Activated CD8-positive, alpha-beta memory T cell treated with anti-CD3 and anti-CD28 coated beads, Interleukin-2, amount 50 U/mL, for 4 hours (primary cell): ENCODE measurements around the gene FAM167B.

Experiments used
- DNase-seq: peaks from one replicate; pipeline ENCODE4 v3.0.0-alpha.2; 2020

Gene FAM167B

GRCh38 chr1:32246888-32247273 lies at the start of gene FAM167B:
TSS of gene FAM167B (plus strand) at chr1:32247222. CDS start at chr1:32247422, 200 bp downstream.
- DNase-seq = no peak

DNA sequence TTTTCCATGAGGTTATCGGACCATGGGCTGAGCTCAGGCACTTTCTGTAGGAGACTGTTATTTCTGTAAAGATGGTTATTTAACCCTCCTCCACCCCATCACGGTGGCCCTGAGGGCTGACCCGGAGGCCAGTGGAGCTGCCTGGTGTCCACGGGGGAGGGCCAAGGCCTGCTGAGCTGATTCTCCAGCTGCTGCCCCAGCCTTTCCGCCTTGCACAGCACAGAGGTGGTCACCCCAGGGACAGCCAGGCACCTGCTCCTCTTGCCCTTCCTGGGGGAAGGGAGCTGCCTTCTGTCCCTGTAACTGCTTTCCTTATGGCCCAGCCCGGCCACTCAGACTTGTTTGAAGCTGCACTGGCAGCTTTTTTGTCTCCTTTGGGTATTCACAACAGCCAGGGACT lies 49.2 kb upstream of the FAM167B start:
- no peak for DNase-seq

DNA sequence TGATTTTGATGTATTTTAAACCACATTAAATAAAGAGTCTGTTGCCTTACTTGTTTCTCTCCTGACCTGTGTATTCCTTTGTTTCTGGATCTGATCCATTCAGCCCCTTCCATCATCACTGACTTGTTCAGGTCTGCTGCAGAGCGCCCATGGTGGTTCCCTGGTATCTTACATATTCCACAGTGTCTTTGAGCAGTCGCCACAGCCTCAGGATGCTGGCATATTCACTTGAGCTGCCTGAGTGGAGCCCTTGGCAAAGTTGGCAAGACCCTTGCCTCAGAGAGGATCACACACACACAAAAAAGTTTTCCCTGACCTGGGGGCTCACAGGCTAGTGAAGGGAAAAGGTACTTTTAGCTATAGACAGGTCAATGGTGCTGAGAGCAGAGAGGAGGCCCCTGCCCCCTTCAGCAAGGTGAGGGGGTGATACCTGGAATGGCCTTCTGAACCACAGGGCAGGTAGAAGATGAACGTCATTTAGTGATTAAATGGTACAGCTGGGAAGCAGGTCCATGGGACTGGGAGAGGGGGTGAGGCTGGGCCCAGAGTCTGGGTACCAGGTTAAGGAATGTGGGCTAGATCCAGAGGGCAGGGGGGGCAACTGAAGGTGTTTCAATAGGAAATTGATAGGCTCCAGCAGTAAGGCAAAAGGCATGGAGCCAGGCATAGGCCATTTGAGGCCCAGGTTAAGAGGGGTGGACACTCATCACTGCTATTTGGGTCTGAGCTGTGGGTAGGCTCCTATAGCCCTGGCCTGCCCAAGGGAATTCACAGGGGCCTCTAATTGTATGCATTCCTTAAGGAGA lies 48.6 kb upstream of the FAM167B start:
- no peak for DNase-seq

GRCh38 chr1:32199043-32199716 lies 47.8 kb upstream of the FAM167B start:
- DNase-seq = no peak

DNA sequence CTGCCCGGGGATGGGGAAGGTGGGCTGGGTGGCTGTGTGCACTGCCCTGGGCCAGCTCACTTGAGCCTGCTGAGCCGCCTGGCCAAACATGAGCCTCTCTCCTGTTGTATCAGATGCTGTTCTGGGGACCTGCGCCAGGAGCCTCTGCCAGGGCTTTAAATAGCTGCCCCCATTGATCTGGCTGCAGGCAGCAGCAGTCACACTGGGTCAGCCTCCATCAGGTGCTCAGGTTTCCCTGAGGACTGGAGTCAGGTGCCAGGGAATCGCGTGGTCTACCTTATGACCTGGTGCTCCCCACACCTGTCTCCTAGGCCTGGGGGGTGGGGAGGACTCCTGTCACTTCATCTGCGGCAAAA lies 47.3 kb upstream of the FAM167B start:
- DNase-seq = no peak

DNA sequence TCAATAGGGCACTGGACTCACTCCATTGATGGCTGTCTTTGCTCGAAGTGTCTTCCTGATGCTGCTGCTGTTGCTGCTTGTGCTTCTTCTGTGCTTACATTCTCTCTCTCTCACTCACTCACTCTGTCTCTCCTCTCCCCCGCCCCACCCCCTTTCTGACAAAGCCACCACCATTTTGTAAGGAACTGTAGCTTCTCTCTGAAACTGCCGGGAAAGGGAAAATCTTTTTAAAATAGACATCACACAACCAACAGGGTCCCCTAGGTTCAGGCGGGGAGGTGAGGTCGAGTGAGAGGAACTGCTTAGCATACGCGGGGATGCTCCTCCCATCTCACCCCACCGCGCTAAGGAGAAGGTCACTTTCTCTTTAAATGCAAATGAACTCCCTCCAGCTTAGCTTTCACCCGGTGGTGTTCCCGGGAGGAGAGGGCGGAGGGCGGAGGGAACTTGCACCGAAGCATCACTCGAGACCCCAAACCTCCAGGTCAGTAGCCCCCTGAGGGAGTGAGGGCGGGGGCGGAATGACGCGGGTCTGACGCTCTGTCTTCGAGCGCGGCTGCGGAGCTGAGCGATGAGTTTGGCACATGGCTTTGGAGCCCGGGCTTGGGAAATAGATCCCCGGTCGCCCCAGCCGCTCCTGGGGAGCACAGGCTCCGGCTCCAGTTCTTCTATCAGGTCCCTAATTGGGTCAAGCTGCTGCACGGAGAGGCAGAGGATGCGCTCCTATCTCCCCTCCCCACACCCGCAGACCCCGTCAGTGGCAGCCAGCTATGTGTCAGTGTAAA lies 46.6 kb upstream of the FAM167B start, which contains the start of gene CCDC28B:
CCDC28B (plus strand) TSS at position 370 of the 785 bp plus-strand sequence. CDS start 1,341 bp downstream, outside the sequence.
- DNase-seq = peak; percentile 64

DNA sequence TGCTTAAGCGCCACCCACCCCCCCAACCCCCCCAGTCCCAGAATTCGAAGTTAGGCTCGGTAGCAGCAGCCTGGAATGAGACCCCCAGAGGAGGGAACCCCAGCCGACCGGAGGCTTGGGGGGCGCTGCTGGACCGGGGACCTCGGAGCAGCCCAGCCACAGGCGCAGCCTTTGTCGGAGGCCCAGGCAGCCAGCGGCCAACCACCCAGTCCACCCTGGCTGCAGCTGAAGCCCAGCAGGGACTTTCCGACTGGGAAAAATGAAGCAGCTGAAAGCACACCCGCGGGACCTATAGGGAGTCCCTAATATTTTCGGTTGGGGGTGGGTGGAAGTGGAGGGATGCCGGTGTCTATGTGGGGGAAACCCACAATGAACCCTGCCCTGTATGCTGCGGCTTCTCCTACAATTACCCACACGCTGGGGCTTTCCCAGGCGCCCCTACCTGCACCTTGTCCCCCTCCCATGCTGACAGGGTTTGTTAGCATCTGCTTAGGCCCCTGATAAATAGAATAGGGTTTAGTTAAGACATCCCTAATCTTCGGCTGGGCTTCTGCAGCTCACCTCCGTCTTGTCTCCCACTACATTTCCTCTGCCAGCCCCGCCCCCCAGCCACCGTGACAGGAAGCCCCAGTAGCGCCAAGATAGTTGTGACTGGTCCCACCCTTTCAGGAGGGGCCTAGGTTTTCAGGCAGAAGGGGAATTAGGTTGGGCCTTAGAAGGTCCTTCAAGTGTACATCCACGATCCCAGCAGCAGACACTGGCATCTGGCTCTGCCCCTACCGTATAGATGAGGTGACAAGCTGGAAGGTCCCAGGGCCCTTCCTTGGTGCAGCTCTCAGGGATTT lies 45.8 kb upstream of the FAM167B start:
- DNase-seq = peak; percentile 74

- no peak for DNase-seq
These were observed 42.1 kb upstream of the FAM167B start for GRCh38 chr1:32204943-32205361.

GRCh38 chr1:32205401-32206370 lies 41.3 kb upstream of the FAM167B start, which contains the start of gene IQCC:
TSS of gene IQCC (plus strand) at chr1:32205671. CDS start at chr1:32205682, 11 bp downstream.
- peak; percentile 86 for DNase-seq

DNA sequence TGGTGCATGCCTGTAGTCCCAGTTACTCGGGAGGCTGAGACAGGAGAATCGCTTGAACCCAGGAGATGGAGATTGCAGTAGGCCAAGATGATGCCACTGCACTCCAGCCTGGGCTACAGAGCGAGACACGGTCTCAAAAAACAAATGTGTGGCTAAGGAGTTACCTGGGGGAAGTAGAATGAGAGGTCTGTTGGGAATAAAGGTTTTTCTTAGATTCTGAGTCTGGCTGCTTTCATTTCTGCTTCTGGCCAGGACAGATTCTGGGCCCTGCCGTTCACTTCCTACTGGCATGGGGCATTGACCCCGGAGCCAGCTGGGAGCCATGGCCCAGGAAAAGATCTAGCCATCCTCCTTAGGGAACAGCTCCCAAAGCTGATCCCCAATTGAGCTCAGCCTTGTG lies 38.6 kb upstream of the FAM167B start:
- no peak for DNase-seq

DNA sequence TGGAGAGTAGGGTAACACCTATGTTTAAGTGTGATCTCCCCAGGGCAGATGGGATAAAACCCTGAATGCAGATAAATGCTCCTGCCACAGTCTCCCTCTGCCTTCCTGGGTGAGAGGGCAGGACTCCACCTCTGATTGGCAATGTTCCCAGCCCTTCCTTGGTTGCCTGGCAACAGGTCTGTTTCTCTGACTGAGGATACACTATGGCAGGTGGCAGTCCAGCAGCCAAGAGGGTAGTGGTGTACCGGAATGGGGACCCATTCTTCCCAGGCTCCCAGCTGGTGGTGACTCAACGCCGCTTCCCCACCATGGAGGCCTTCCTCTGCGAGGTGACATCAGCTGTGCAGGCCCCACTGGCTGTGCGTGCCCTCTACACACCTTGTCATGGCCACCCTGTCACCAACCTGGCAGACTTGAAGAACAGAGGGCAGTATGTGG lies 38.1 kb upstream of the FAM167B start, which contains the start of gene DCDC2B:
DCDC2B (plus strand) TSS at position 199 of the 438 bp plus-strand sequence; CDS start at position 204, 5 bp downstream.
- DNase-seq = no peak

GRCh38 chr1:32215629-32216480 lies 31.2 kb upstream of the FAM167B start:
- peak; percentile 55 for DNase-seq

- no peak for DNase-seq
These were observed 30.5 kb upstream of the FAM167B start for GRCh38 chr1:32216566-32216965.

GRCh38 chr1:32219022-32219421 lies 28.0 kb upstream of the FAM167B start:
- DNase-seq = no peak

DNA sequence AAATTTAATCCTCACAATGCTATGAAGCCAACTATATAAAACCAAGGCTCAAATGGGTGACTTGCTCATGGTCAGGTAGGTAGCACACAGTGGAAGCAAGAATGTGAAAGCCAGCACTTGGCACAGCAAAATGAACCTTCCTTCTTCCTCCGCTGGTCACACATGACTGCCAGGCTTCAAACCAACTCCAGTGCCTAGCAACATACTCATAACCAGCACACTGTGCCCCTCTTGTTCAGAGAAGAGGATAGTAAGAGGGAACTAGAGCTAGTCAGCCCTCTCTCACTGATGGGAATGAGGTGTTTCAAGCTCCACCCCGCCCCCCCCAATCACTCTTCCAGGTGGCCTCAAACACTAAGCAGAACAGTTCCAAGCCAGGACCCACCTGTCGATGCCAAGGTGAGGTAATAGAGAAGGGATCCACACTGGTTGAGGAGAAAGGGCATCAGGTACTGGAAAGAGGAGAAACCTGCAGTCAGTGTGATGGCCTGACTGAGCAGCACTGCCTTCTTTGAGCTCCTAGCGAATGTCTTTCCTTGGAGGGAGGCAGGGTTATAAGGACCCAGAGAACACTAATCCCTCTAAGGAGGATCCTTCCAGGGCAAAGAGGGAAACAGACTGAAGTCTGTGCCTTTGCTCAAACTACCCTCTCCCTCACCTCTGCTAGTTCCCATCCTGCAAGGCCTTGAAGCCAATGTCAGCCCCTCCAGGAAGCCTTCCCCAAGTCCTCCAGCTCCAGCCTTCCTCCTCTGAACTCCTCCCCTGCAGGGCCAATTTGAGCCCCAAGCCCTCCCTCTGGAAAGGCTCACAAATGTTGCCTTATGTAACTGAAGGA lies 26.1 kb upstream of the FAM167B start:
- no peak for DNase-seq

DNA sequence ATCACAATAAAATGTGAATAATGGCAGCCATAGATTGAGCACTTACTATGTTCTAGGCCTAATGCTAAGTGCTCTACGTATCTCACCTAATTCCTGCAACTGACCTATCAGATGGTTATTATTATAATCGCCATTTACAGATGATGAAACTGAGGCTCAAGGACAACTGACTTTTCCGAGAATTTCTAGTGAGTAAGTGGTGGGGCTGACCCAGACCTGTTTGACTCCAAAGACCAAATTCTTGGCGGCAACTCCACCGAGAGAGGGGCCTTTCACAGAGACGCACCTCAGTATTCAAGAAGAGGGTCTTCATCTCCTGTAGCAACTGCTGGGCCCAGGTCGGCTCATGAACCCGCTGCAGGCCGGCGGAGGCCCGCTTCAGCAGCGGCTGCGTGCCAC lies 25.4 kb upstream of the FAM167B start:
- no peak for DNase-seq

DNA sequence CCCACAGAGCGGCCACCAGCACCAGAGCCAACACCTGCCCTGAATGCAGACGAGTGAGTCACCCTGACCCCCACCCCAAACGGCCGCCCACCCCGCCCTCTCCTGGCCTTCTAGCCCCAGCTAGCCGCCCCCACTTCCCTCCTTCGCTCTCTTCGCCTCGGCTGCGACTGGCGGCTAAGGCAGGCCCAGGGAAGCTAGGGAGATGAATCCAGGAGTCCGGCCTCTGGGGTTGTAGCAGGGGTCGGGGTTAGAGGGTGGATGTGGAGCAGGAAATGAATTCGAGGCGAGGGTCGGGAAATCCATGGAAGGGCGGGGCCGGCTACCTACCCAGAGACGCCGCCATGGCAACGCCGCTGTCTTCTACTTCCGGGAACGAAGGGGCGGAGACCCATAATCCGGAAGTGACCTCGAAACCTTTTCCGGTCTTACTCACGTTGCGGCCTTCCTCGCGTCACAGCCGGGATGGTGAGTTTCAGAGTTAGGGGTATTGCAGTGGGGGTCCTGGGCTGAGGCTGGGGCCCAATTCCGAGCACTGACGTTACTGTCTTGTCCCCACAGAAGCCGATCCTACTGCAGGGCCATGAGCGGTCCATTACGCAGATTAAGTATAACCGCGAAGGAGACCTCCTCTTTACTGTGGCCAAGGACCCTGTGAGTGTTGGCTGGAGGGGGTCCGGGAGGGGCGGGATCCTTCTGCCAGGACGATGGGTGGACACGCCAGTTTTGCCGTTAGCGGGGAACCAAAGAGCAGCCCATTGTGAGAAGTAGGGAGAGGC lies 24.9 kb upstream of the FAM167B start, which contains the start of the genes EIF3I and TMEM234:
EIF3I (plus strand) TSS at position 428 of the 776 bp plus-strand sequence; CDS start at position 463, 35 bp downstream.
TMEM234 (minus strand) TSS at position 374 of the 776 bp plus-strand sequence; CDS start at position 343, 31 bp downstream.
- peak; percentile 91 for DNase-seq

- no peak for DNase-seq
These were observed 23.3 kb upstream of the FAM167B start for GRCh38 chr1:32223683-32224082.
